GM18951 (cell line): ENCODE measurements around the gene ZNF790.
"Not testable (repeated sequence)": the region's sequence is repeated elsewhere in the genome, so short reads cannot be mapped to it uniquely, and the experiment has no call there.

ENCODE experiments used
- POLR2A ChIP-seq: IDR thresholded peaks from 4 replicates; pipeline ENCODE4 v1.6.1; 2011; ENCODE audit warnings: mild to moderate bottlenecking; ENCODE audit not compliant: insufficient read length, insufficient read depth; ENCODE audit errors: extremely low read depth
- in situ Hi-C: fragments of 300-500 bp; cut with MboI; formaldehyde crosslinking; loops from one replicate; pipeline ENCODE4 v1.12.0; 2022; ENCODE audit warnings: low sequenced_read_pairs, mixed read lengths, inconsistent platforms; ENCODE audit not compliant: unreplicated experiment

Gene ZNF790

GRCh38 chr19:36819130-36819630, 19.0 kb downstream of the ZNF790 start:
- in situ Hi-C loops: no loop called here
- TF ChIP-seq POLR2A: no peak

GRCh38 chr19:36807029-36807428, 31.2 kb downstream of the ZNF790 start:
- in situ Hi-C loops: no loop called here
- no peak for TF ChIP-seq POLR2A

- in situ Hi-C loops: no loop called here
- no peak for TF ChIP-seq POLR2A
These were observed 32.8 kb downstream of the ZNF790 start for GRCh38 chr19:36805364-36805763.

- in situ Hi-C loops: no loop called here
- no peak for TF ChIP-seq POLR2A
These were observed 40.4 kb downstream of the ZNF790 start for GRCh38 chr19:36797786-36798108.

- in situ Hi-C loops: no loop called here
- no peak for TF ChIP-seq POLR2A
These were observed 41.5 kb downstream of the ZNF790 start for GRCh38 chr19:36796714-36796992.

GRCh38 chr19:36791420-36792141, 46.6 kb downstream of the ZNF790 start:
- in situ Hi-C loops: not testable (repeated sequence)

GRCh38 chr19:36775768-36776167, 62.4 kb downstream of the ZNF790 start:
- TF ChIP-seq POLR2A: no peak
- in situ Hi-C loops: no loop called here

GRCh38 chr19:36773223-36773579, 65.0 kb downstream of the ZNF790 start:
- in situ Hi-C loops: no loop called here
- no peak for TF ChIP-seq POLR2A

GRCh38 chr19:36772311-36773222, 65.6 kb downstream of the ZNF790 start, which contains the start of gene ZNF850:
Gene ZNF850, minus strand, starts transcription at chr19:36772807. Its CDS starts 10,201 bp downstream, at chr19:36762606.
- in situ Hi-C loops: no loop called here
- peak; percentile 59 for TF ChIP-seq POLR2A

- in situ Hi-C loops: no loop called here
- no peak for TF ChIP-seq POLR2A
These were observed 66.6 kb downstream of the ZNF790 start for GRCh38 chr19:36771261-36772231.
